GM18867 (cell line): Measurements from ENCODE around the gene TRIM71.
"Not testable (repeated sequence)": the region's sequence is repeated elsewhere in the genome, so short reads cannot be mapped to it uniquely, and the experiment has no call there.

Experiments
- ATAC-seq: cut with Tn5 transposase; IDR thresholded peaks from one replicate; pipeline ENCODE4 v1.9.1; 2021; ENCODE audit warnings: mild to moderate bottlenecking, moderate library complexity; ENCODE audit not compliant: unreplicated experiment

The TRIM71 gene

GRCh38 chr3:32886911-32887310, 69.1 kb downstream of the TRIM71 start:
- no peak for ATAC-seq

- ATAC-seq = peak; percentile 98
Measured at GRCh38 chr3:32888739-32889138, 70.9 kb downstream of the TRIM71 start.

- ATAC-seq = no peak
Measured at GRCh38 chr3:32890420-32891276, 72.9 kb downstream of the TRIM71 start.

GRCh38 chr3:32891365-32891764, 73.6 kb downstream of the TRIM71 start:
- no peak for ATAC-seq

GRCh38 chr3:32892625-32893598, 75.1 kb downstream of the TRIM71 start:
- ATAC-seq = no peak

- ATAC-seq = no peak
Measured at GRCh38 chr3:32894977-32895376, 77.2 kb downstream of the TRIM71 start.

- ATAC-seq = no peak
Measured at GRCh38 chr3:32895701-32896100, 77.9 kb downstream of the TRIM71 start.

GRCh38 chr3:32896143-32896542, 78.3 kb downstream of the TRIM71 start:
- no peak for ATAC-seq

GRCh38 chr3:32897001-32897601, 79.3 kb downstream of the TRIM71 start:
- no peak for ATAC-seq

- no peak for ATAC-seq
Measured at GRCh38 chr3:32897981-32898623, 80.3 kb downstream of the TRIM71 start.

GRCh38 chr3:32899265-32899664, 81.5 kb downstream of the TRIM71 start:
- ATAC-seq = no peak

- ATAC-seq = no peak
Measured at GRCh38 chr3:32901005-32901932, 83.5 kb downstream of the TRIM71 start.

- not testable (repeated sequence) for ATAC-seq
Measured at GRCh38 chr3:32902887-32903371, 85.1 kb downstream of the TRIM71 start.

GRCh38 chr3:32903953-32904352, 86.2 kb downstream of the TRIM71 start:
- no peak for ATAC-seq

GRCh38 chr3:32909999-32910398, 92.2 kb downstream of the TRIM71 start:
- no peak for ATAC-seq

GRCh38 chr3:32910954-32911353, 93.2 kb downstream of the TRIM71 start:
- no peak for ATAC-seq

- no peak for ATAC-seq
Measured at GRCh38 chr3:32912046-32912445, 94.2 kb downstream of the TRIM71 start.

- ATAC-seq = no peak
Measured at GRCh38 chr3:32913790-32914446, 96.1 kb downstream of the TRIM71 start.

GRCh38 chr3:32919920-32920319, 102.1 kb downstream of the TRIM71 start:
- no peak for ATAC-seq
